Body of pancreas (tissue), 4 donors: Measurements from ENCODE around the gene BMP6.

Experiments
- CTCF ChIP-seq, 7 experiments: fragments of 450-650 bp in 4 of 7; fragments of 200-600 bp in 3 of 7; sonication (generic) in 3 of 7; IDR thresholded peaks; one replicate each; pipeline ENCODE4 v1.5.1; 2016 to 2019; ENCODE audit warnings: antibody characterized with exemption in 7 of 7
- POLR2A ChIP-seq, 3 donors: fragments of 450-650 bp; IDR thresholded peaks; one replicate each; pipeline ENCODE4 v1.6.1; 2016; ENCODE audit warnings: antibody characterized with exemption in 3 of 3, mild to moderate bottlenecking in 2 of 3

GRCh38 chr6:7732228-7732627, 6.3 kb downstream of the BMP6 start:
- no peak for TF ChIP-seq CTCF (IDR thresholded peaks at IDR 0.05)
- TF ChIP-seq POLR2A (IDR thresholded peaks at IDR 0.05) = no peak
